ENCODE measurements around the gene ZBTB25.

ZBTB25 gene

GRCh38 chr14:64417055-64417770, 86.4 kb downstream of the ZBTB25 start:
- no peaks in the 10 kb centered on the region for H3K4me1 ChIP-seq (ENCODE audit: insufficient read depth, low read length, severe bottlenecking)
- H3K9me2 ChIP-seq (ENCODE audit: low read depth, low read length), result no peaks in the 10 kb centered on the region
- no peak for TF ChIP-seq CTCF (IDR thresholded peaks at IDR 0.05; ENCODE audit: low read length)
- no peak for TF ChIP-seq EZH2 (IDR thresholded peaks at IDR 0.05; ENCODE audit: borderline replicate concordance, low read length)
- no peak overlapping the region for H3K4me2 ChIP-seq (ENCODE audit: low read length)
- no peak overlapping the region for H3K9ac ChIP-seq (ENCODE audit: low read length)
- no peaks in the 10 kb centered on the region for H3F3A ChIP-seq (ENCODE audit: insufficient read depth, low read length)
- no peak overlapping the region for H3K27ac ChIP-seq (ENCODE audit: low read depth, low read length, poor library complexity, severe bottlenecking)
- H2AFZ ChIP-seq (ENCODE audit: low read length), result no peak overlapping the region
- H3K79me2 ChIP-seq (ENCODE audit: insufficient read depth, low read length), result no peaks in the 10 kb centered on the region
- H3K36me3 ChIP-seq (ENCODE audit: insufficient read depth, low read length), result peaks cover 86% of the 10 kb centered on the region
- no peak overlapping the region for H3K4me3 ChIP-seq (ENCODE audit: low read depth, low read length, poor library complexity, severe bottlenecking)
- H3K27me3 ChIP-seq (ENCODE audit: insufficient read depth, low read length), result no peaks in the 10 kb centered on the region
- H4K20me1 ChIP-seq (ENCODE audit: insufficient read depth, low read length), result no peaks in the 10 kb centered on the region
- no peaks in the 10 kb centered on the region for H3K9me3 ChIP-seq (ENCODE audit: low read length)

- Histone ChIP-seq H3K9ac (ENCODE audit: low read length) (no peak overlapping the region), H3K79me2 (ENCODE audit: insufficient read depth, low read length) (no peaks in the 10 kb centered on the region), H3K4me3 (ENCODE audit: low read depth, low read length, poor library complexity, severe bottlenecking) (no peak overlapping the region), H3K27me3 (ENCODE audit: insufficient read depth, low read length) (no peaks in the 10 kb centered on the region), H3K4me1 (ENCODE audit: insufficient read depth, low read length, severe bottlenecking) (no peaks in the 10 kb centered on the region), H3F3A (ENCODE audit: insufficient read depth, low read length) (no peaks in the 10 kb centered on the region), H4K20me1 (ENCODE audit: insufficient read depth, low read length) (no peaks in the 10 kb centered on the region), H2AFZ (ENCODE audit: low read length) (no peak overlapping the region), H3K27ac (ENCODE audit: low read depth, low read length, poor library complexity, severe bottlenecking) (no peak overlapping the region), H3K4me2 (ENCODE audit: low read length) (no peak overlapping the region), H3K36me3 (ENCODE audit: insufficient read depth, low read length) (peaks cover 87% of the 10 kb centered on the region), H3K9me3 (ENCODE audit: low read length) (no peaks in the 10 kb centered on the region), H3K9me2 (ENCODE audit: low read depth, low read length) (no peaks in the 10 kb centered on the region)
- TF ChIP-seq EZH2 (IDR thresholded peaks at IDR 0.05; ENCODE audit: borderline replicate concordance, low read length) (no peak), CTCF (IDR thresholded peaks at IDR 0.05; ENCODE audit: low read length) (no peak)
Measured at GRCh38 chr14:64416348-64416932, 87.2 kb downstream of the ZBTB25 start.

- H4K20me1 ChIP-seq (ENCODE audit: insufficient read depth, low read length), result no peaks in the 10 kb centered on the region
- H3F3A ChIP-seq (ENCODE audit: insufficient read depth, low read length), result no peaks in the 10 kb centered on the region
- peaks cover 4% of the 10 kb centered on the region for H3K4me1 ChIP-seq (ENCODE audit: insufficient read depth, low read length, severe bottlenecking)
- peaks cover 79% of the 10 kb centered on the region for H3K36me3 ChIP-seq (ENCODE audit: insufficient read depth, low read length)
- H3K9ac ChIP-seq (ENCODE audit: low read length), result no peak overlapping the region
- H3K9me3 ChIP-seq (ENCODE audit: low read length), result no peaks in the 10 kb centered on the region
- no peak overlapping the region for H3K27ac ChIP-seq (ENCODE audit: low read depth, low read length, poor library complexity, severe bottlenecking)
- TF ChIP-seq CTCF (IDR thresholded peaks at IDR 0.05; ENCODE audit: low read length) (no peak), EZH2 (IDR thresholded peaks at IDR 0.05; ENCODE audit: borderline replicate concordance, low read length) (no peak)
- H2AFZ ChIP-seq (ENCODE audit: low read length), result no peak overlapping the region
- H3K27me3 ChIP-seq (ENCODE audit: insufficient read depth, low read length), result no peaks in the 10 kb centered on the region
- H3K4me3 ChIP-seq (ENCODE audit: low read depth, low read length, poor library complexity, severe bottlenecking), result no peak overlapping the region
- no peaks in the 10 kb centered on the region for H3K79me2 ChIP-seq (ENCODE audit: insufficient read depth, low read length)
- no peaks in the 10 kb centered on the region for H3K9me2 ChIP-seq (ENCODE audit: low read depth, low read length)
- no peak overlapping the region for H3K4me2 ChIP-seq (ENCODE audit: low read length)
Measured at GRCh38 chr14:64412237-64412636, 91.4 kb downstream of the ZBTB25 start.

Measured in OCI-LY1 (cell line).